B cell (primary cell): ENCODE measurements around the gene PCDHB6. TPM values are rescaled to one million over a fixed set of nuclear protein-coding genes. Genes with fewer than 3 reads are reported as not detected.
"Not testable (repeated sequence)": the region's sequence is repeated elsewhere in the genome, so short reads cannot be mapped to it uniquely, and the experiment has no call there.

ENCODE experiments used
- ATAC-seq: fragments of 200-7000 bp; cut with Tn5 transposase; one replicate; pipeline ENCODE4 v1.10.0; 2021; ENCODE audit warnings: low read depth, mild to moderate bottlenecking, moderate number of reproducible peaks, moderate library complexity
- CTCF ChIA-PET: fragments of 350-600 bp; sonication (Branson Sonifier 250); formaldehyde crosslinking; loops from one replicate; lab custom pipeline; 2021; ENCODE audit warnings: antibody characterized with exemption, inconsistent platforms; lab: Charles Lee
- POLR2A ChIA-PET: fragments of 350-600 bp; sonication (Branson Sonifier 250); formaldehyde crosslinking; loops from one replicate; lab custom pipeline; 2021; ENCODE audit warnings: antibody characterized with exemption; lab: Charles Lee
- DNase-seq: peaks from one replicate; pipeline ENCODE4 v3.0.0; 2013
- H2AFZ ChIP-seq: 2 replicates; pipeline ENCODE4 v1.6.1; 2012; ENCODE audit warnings: mild to moderate bottlenecking, low read depth, low read length; ENCODE audit not compliant: insufficient read depth, poor library complexity, severe bottlenecking
- H3K27ac ChIP-seq, 2 donors: 1 replicate in 1 of 2; 2 replicates in 1 of 2; pipeline ENCODE4 v1.5.1; 2012 to 2013; ENCODE audit warnings: low read length in 2 of 2, mild to moderate bottlenecking in 2 of 2, moderate library complexity in 1 of 2
- H3K27me3 ChIP-seq, 4 experiments: fragments of 200-600 bp in 1 of 4; sonication (generic) in 1 of 4; replicated peaks in 1 of 4; 1 replicate in 2 of 4; 2 replicates in 2 of 4; pipeline versions ENCODE4 v1.6.1 to v1.7.0; 2013 to 2016; ENCODE audit warnings: low read length in 3 of 4, mild to moderate bottlenecking in 2 of 4, mixed read lengths in 1 of 4, moderate library complexity in 1 of 4; ENCODE audit not compliant: insufficient read depth in 4 of 4, control insufficient read depth in 3 of 4; ENCODE audit errors: control extremely low read depth in 1 of 4
- H3K36me3 ChIP-seq, 2 experiments: replicated peaks in 1 of 2; 1 replicate in 1 of 2; 2 replicates in 1 of 2; pipeline versions ENCODE4 v1.6.1 to v1.7.1; 2013; ENCODE audit warnings: low read length in 1 of 2; ENCODE audit not compliant: insufficient read depth in 2 of 2, control insufficient read depth in 1 of 2; ENCODE audit errors: control extremely low read depth in 1 of 2, extremely low read depth in 1 of 2
- H3K4me1 ChIP-seq, 2 donors: fragments of 200-600 bp in 1 of 2; sonication (generic) in 1 of 2; 1 replicate in 1 of 2; 2 replicates in 1 of 2; pipeline versions ENCODE4 v1.5.1 to v1.6.1; 2013 to 2017; ENCODE audit warnings: low read length in 2 of 2; ENCODE audit not compliant: control insufficient read depth in 2 of 2, insufficient read depth in 2 of 2
- H3K4me2 ChIP-seq: replicated peaks from 2 replicates; pipeline ENCODE3; 2012; ENCODE audit warnings: mild to moderate bottlenecking, low read depth, low read length; ENCODE audit not compliant: poor library complexity, severe bottlenecking
- H3K4me3 ChIP-seq, 5 experiments: fragments of 200-600 bp in 1 of 5; sonication (generic) in 1 of 5; 1 replicate in 3 of 5; 2 replicates in 2 of 5; pipeline versions ENCODE4 v1.5.1 to v1.7.0; 2011 to 2016; ENCODE audit warnings: low read length in 4 of 5, mild to moderate bottlenecking in 4 of 5, low read depth in 2 of 5, control low read depth in 1 of 5, moderate library complexity in 1 of 5; ENCODE audit not compliant: insufficient read depth in 1 of 5; ENCODE audit errors: control extremely low read depth in 1 of 5, extremely low read depth in 1 of 5
- H3K79me2 ChIP-seq: fragments of 200-600 bp; sonication (generic); one replicate; pipeline ENCODE4 v1.6.0; 2016; ENCODE audit warnings: low read length; ENCODE audit not compliant: control insufficient read depth, insufficient read depth
- H3K9ac ChIP-seq: fragments of 200-600 bp; sonication (generic); 2 replicates; pipeline ENCODE4 v1.6.1; 2017; ENCODE audit warnings: mild to moderate bottlenecking, low read length, moderate library complexity
- H3K9me3 ChIP-seq, 3 donors: one replicate each; pipeline versions ENCODE4 v1.6.1 to v1.7.1; 2013; ENCODE audit warnings: low read length in 2 of 3; ENCODE audit not compliant: control insufficient read depth in 2 of 3, insufficient read depth in 1 of 3; ENCODE audit errors: control extremely low read depth in 1 of 3
- H4K20me1 ChIP-seq: 2 replicates; pipeline ENCODE4 v1.6.0; 2012; ENCODE audit warnings: mild to moderate bottlenecking, low read length; ENCODE audit not compliant: insufficient read depth, control insufficient read depth, poor library complexity, severe bottlenecking
- H3K27ac Mint-ChIP-seq: one replicate; pipeline ENCODE4 v1.8.0; 2021; ENCODE audit warnings: mixed read lengths
- H3K27me3 Mint-ChIP-seq: one replicate; pipeline ENCODE4 v1.8.0; 2021; ENCODE audit warnings: mixed read lengths
- H3K4me1 Mint-ChIP-seq: one replicate; pipeline ENCODE4 v1.8.0; 2021; ENCODE audit warnings: mixed read lengths
- H3K4me3 Mint-ChIP-seq: one replicate; pipeline ENCODE4 v1.8.0; 2021; ENCODE audit warnings: mixed read lengths
- H3K9me3 Mint-ChIP-seq: one replicate; pipeline ENCODE4 v1.8.0; 2022; ENCODE audit warnings: mixed read lengths; ENCODE audit not compliant: insufficient read depth
- CTCF ChIP-seq: fragments of 200-600 bp; IDR thresholded peaks from one replicate; pipeline ENCODE4 v1.8.0; 2022; ENCODE audit warnings: antibody characterized with exemption, mild to moderate bottlenecking
- EZH2 ChIP-seq: IDR thresholded peaks from 2 replicates; pipeline ENCODE4 v1.6.1; 2012; ENCODE audit warnings: borderline replicate concordance, low read depth, mild to moderate bottlenecking, moderate library complexity, low read length; ENCODE audit not compliant: insufficient read depth, poor library complexity, severe bottlenecking
- WGBS: methylation state at CpG from one replicate; pipeline ENCODE4 v1.1.5; 2013; ENCODE audit warnings: missing lambda C conversion rate; ENCODE audit not compliant: insufficient coverage; 5-methylcytosine and 5-hydroxymethylcytosine counted together
- intact Hi-C: fragments of 100-400 bp; cut with micrococcal nuclease; formaldehyde crosslinking; loops from one replicate; pipeline ENCODE4 v1.10.0; 2022
- polyA plus RNA-seq: library from polyadenylated mRNA; depleted of rRNA; stranded (reverse); fragments of >200 nt; gene quantifications from 2 replicates; pipeline ENCODE4 v1.2.3, GENCODE V29; 2012
- total RNA-seq, 2 donors: library from RNA; stranded (reverse); fragments of 120-200 nt in 1 of 2; gene quantifications; 1 replicate in 1 of 2; 2 replicates in 1 of 2; pipeline versions ENCODE4 v1.2.3 to v1.2.4, GENCODE V29; 2013 to 2022

Gene PCDHB6
- total and polyA plus RNA-seq, 2 donors (not counting 1 experiment from before 2014, with no cell fraction given): not detected

- peaks cover 0 to 10% (median 7%) of the 10 kb centered on the region in 4 experiments for H3K27me3 ChIP-seq
- CTCF ChIA-PET: no interaction called here
- no peak within 1 kb of the TSS for H3K4me3 ChIP-seq
- H3K27ac ChIP-seq: no peak within 1 kb of the TSS
- POLR2A ChIA-PET: no interaction called here
- peaks cover 29% of the 10 kb centered on the region for H3K27me3 Mint-ChIP-seq
- no peak within 1 kb of the TSS for H2AFZ ChIP-seq
- no peak within 1 kb of the TSS for H3K27ac Mint-ChIP-seq
- H3K9ac ChIP-seq: no peak within 1 kb of the TSS
- H4K20me1 ChIP-seq: no peaks in the 10 kb centered on the region
- DNase-seq: no peak
- no peaks in the 10 kb centered on the region for H3K36me3 ChIP-seq
- TF ChIP-seq EZH2 (no peak), CTCF (no peak)
- no peaks in the 10 kb centered on the region for H3K79me2 ChIP-seq
- peaks cover 2% of the 10 kb centered on the region for H3K9me3 Mint-ChIP-seq
- peaks cover 0 to 34% (median 5%) of the 10 kb centered on the region in 3 donors for H3K9me3 ChIP-seq
- H3K4me1 ChIP-seq: peaks cover 0 to 4% of the 10 kb centered on the region in 2 donors
- intact Hi-C loops: loop anchor here (10.0 kb wide), 1 partner anchor 383 kb away; no protein-coding TSS in a partner anchor
- ATAC-seq: no peak
- no peak within 1 kb of the TSS for H3K4me3 Mint-ChIP-seq
- peaks cover 5% of the 10 kb centered on the region for H3K4me1 Mint-ChIP-seq
- no peak within 1 kb of the TSS for H3K4me2 ChIP-seq
- 19% methylated on average over 13 of the region's 13 CpGs for whole genome bisulfite sequencing
Measured at GRCh38 chr5:141182248-141182647, 32.4 kb downstream of the PCDHB6 start, which contains the start of gene PCDHB16. Gene PCDHB16, plus strand, starts transcription at chr5:141182387. Its CDS starts 173 bp downstream, at chr5:141182560.

GRCh38 chr5:141184117-141184855 is 34.4 kb downstream of the PCDHB6 start:
- H3K4me3 Mint-ChIP-seq, DNase-seq, H3K4me2 ChIP-seq, POLR2A ChIA-PET, CTCF ChIA-PET, H3K27ac ChIP-seq, H3K4me1 Mint-ChIP-seq, H3K4me3 ChIP-seq, H2AFZ ChIP-seq, H3K36me3 ChIP-seq, H3K79me2 ChIP-seq, H3K27ac Mint-ChIP-seq, H4K20me1 ChIP-seq, ATAC-seq, H3K4me1 ChIP-seq, H3K9ac ChIP-seq, H3K9me3 Mint-ChIP-seq: not testable (repeated sequence)
- H3K27me3 Mint-ChIP-seq: peaks cover 33% of the 10 kb centered on the region
- 39% methylated on average over 15 of the region's 69 CpGs for WGBS
- Histone ChIP-seq H3K9me3 (peaks cover 0 to 36% (median 5%) of the 10 kb centered on the region in 3 donors), H3K27me3 (peaks cover 0 to 14% (median 8%) of the 10 kb centered on the region in 4 experiments)
- intact Hi-C loops: loop anchor here (10.0 kb wide), 1 partner anchor 381 kb away; no protein-coding TSS in a partner anchor
